NAMALWA (cell line): Measurements from ENCODE around the gene NEIL1.
"Not testable (repeated sequence)": the region's sequence is repeated elsewhere in the genome, so short reads cannot be mapped to it uniquely, and the experiment has no call there.

Experiments
- DNase-seq: peaks from one replicate; pipeline ENCODE4 v3.0.0-alpha.2; 2015; ENCODE audit warnings: low spot score

Gene NEIL1

DNA sequence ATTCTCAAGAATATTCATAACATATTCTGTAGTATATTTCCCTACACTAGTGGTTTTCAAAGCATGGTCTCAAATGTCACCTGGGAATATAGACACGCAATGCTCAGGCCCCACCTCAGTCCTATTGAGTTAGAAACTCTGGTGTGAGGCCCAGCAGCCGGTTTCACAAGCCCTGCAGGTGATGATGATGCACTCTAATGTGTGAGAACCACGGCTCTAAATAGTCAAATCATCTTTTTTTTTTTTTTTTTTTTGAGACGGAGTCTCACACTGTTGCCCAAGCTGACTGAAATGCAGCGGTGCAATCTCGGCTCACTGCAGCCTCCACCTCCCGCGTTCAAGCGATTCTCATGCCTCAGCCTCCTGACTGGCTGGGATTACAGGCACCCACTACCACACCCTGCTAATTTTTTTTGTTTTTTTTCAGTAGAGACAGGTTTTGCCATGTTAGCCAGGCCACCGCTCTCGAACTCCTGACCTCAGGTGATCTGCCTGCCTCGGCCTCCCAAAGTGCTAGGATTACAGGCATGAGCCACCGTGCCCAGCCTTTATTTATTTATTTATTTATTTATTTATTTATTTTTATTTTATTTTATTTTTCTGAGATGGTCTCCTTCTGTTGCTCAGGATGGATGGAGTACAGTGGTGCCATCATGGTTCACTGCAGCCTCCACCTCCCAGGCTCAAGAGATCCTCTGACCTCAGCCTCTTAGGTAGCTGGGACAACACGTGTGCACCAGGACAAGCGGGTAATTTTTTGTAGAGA is 13.0 kb upstream of the NEIL1 start:
- DNase-seq: peak; percentile 36

DNA sequence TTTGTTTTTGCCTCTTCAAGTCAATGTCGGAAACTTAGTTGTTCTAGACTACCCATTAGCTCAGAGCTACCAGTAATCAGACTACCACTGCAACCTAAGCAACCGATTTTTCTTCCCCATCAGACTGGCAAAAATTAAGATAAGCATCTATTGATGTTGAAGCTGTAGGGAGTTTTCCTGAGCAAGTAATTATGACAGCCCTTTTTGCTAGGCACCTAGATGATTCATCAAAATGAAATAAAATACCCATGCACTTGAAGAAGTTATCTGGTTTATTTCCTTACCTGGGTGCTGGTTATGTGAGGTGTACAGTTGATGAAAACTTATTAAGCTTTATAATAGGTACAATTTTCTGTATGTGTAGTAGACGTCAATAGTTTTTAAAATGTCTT is 11.5 kb upstream of the NEIL1 start:
- DNase-seq: no peak

DNA sequence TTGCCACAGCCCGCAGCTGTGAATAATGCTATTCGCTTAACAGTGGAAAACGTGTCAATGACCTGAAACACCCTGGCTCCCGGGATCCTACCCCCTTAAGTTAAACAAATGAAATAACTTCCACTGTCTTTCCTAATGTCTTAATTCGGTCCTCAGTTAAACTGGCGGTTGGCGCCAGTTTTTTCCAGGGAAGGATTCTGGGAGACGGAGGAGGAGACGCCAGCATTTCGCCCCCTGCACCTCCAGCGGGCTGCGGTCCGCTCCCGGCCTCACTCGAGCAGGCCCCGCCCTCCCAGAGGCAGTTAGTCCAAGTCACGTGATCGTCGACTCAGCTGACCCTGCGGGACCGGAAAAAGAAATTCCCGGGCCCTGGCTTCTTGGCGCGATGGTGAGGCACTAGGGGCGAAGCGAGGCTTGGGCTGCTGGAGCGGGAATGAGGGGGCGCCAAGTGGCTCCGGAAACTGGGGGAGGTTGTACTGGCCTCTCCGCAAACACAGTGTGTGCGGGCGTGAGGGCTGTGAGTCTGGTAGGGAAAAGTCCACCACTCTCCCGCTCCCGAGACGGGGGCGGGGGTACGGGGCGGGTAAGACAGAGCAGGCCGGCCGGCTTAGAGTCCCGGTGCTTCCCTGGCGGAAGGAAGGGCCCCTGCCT is 11.0 kb upstream of the NEIL1 start, which contains the start of gene COMMD4:
TSS of gene COMMD4 (plus strand) at position 359 of the 651 bp plus-strand sequence. CDS start at position 386, 27 bp downstream.
- peak; percentile 91 for DNase-seq

DNA sequence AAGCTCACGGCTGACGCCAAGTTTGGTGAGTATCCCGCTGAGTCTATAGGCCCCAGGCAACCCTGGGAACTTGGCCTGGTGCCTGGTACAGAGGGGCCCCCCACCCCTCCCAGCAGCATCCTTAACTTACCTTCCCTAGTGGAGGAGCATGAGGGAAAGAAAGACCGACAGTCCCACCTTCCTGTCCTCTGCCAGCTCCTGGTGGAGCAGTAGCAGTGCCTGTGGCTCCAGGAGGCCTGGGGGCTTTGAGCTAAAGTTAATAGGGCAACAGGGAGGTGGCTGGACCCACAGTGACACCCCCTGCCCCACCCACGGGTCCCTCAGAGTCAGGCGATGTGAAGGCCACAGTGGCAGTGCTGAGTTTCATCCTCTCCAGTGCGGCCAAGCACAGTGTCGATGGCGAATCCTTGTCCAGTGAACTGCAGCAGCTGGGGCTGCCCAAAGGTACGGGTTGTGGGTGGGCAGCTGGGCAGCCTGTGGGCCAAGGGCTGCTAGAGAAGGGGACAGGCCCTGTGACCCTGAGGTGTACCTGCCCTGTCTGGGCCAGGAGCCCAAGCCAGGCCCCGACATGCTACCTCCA is 8.1 kb upstream of the NEIL1 start:
- no peak for DNase-seq

DNA sequence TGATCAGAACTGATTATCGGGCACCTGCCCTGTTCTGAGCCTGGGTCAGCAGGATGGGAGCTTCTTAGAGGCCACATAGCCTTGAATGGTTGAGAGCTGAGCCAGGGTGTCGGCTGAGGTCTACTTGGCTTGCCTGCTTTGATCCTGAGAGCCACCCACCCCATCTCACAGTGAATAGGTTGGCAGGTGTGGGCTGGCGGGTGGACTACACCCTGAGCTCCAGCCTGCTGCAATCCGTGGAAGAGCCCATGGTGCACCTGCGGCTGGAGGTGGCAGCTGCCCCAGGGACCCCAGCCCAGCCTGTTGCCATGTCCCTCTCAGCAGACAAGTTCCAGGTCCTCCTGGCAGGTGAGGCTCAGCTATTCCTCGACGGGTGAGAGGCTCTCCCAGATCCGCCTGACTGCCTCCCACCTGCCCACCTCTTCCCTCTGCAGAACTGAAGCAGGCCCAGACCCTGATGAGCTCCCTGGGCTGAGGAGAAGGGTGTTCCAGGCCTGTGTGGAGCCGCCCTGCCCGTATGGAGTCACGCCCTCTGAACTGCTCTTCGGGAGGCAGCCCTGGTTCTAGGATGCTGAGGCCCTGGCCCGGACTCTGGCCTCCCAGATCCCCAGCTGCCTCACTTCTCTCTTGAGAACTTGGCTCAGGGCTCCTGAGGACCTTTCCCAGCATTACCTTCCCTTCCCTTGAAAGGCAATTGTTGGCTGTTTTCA is 7.2 kb upstream of the NEIL1 start:
- no peak for DNase-seq

DNA sequence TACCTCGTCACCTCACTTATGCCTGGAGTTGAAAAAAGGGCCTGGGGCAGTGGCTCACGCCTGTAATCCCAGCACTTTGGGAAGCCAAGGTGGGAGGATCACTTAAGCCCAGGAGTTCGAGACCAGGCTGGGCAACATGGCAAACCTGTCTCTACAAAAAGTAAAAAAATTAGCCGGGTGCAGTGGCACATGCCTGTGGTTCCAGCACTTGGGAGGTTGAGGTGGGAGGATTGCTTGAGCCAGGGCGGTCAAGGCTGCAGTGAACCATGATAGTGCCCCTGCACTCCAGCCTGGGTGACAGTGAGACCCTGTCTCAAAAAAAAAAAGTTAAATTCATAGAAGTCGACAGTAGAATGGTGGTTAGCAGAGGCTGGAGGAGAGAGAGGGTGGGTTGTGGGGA is 4.6 kb upstream of the NEIL1 start:
- DNase-seq: no peak

DNA sequence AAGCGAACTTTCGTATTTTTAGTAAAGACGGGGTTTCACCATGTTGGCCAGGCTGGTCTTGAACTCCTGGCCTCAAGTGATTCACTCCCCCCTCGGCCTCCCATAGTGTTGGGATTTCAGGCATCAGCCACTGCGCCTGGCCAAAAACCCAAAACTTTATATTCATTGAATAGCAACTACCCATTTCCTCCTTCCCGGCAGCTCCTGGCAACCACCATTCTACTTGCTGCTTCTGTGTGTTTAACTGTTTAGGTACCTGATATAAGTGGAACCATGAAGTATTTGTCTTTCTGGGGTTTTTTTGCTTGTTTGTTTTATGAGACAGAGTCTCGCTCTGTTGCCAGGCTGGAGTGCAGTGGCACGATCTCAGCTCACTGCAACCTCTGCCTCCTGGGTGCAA is 2.9 kb upstream of the NEIL1 start:
- not testable (repeated sequence) for DNase-seq

DNA sequence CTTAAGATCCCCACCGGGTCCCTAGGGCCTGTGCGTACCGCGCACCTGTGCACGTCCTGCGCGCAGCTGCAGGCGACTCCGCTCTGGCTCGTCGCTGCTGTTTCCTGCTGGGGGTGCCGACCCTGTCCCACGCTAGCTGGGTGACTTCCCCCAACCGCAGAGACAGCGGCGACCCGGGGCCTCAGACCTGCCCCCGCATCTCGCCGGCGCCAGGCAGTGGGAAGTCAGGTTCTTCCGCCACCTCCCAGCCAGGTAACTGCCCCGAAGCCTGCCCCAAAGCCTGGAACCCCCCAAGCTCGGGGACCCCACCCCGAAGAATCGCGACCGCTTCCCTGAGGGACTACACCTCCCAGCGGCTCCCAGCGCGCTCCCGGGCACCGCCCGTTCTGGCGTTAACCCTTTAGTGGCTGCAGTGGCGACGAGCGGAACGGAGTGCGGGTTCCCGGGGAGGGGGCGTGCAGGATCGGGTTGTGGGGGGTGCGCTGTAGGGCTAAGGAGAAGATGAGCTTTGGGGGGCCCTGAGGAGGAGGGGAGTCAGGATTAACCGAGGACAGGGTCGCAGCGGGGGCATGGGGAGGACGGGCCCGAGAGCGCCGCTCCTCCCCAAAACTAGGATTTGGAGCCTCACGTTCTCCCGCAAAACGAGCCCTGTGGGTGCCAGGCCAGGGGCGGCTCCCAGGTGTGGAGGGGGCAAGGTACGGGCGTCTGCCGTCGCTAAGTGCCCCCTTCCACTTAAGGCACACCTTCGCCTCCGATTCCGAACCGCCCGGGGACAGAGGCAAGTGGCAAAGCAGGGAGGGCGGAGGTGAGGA is 589 bp downstream of the NEIL1 start:
- no peak for DNase-seq

DNA sequence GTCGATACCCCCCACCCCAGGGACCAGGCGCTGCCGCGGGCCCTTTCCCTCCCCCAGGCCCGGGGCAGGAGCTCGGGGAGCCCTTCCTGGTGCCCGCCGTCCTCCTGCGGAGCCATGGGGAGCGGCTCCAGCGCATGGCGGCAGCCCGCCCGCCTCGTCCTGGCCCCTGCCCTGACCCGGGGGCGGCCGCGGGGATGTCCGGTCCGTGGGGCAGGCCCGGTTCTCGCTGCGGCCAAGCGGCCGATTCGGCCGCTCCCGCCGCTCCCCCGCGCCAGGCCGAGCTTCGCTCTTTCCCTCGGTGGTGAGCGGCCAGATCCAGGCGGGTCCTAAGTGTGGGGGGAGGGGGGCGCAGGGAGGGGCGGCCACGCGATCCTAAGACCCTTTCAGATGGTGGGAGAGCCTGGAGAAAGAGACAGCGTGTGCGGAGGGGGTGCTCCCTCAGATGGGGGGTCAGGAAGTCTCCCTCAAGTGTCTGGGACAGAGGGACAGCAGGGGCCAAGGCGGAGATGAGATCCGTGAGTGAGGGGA is 1.3 kb downstream of the NEIL1 start:
- no peak for DNase-seq

DNA sequence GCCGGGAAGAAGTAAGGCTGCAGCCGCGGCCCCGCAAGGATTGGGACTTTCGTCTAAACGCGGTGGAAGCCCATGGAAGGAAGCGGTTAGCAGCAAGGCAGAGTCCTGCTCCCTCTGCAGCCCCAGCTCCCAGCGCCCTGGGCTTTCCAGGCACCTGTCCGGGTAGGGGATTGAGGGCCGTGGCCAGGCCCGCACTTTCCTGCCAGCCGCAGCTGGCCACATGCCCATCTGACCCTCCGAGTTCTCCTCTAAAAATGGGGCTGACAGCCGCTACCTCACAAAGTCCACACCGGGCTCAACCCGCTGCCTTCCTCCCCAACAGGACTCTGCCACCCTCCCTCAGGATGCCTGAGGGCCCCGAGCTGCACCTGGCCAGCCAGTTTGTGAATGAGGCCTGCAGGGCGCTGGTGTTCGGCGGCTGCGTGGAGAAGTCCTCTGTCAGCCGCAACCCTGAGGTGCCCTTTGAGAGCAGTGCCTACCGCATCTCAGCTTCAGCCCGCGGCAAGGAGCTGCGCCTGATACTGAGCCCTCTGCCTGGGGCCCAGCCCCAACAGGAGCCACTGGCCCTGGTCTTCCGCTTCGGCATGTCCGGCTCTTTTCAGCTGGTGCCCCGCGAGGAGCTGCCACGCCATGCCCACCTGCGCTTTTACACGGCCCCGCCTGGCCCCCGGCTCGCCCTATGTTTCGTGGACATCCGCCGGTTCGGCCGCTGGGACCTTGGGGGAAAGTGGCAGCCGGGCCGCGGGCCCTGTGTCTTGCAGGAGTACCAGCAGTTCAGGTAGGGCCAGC is 1.9 kb downstream of the NEIL1 start:
- DNase-seq: peak; percentile 38

DNA sequence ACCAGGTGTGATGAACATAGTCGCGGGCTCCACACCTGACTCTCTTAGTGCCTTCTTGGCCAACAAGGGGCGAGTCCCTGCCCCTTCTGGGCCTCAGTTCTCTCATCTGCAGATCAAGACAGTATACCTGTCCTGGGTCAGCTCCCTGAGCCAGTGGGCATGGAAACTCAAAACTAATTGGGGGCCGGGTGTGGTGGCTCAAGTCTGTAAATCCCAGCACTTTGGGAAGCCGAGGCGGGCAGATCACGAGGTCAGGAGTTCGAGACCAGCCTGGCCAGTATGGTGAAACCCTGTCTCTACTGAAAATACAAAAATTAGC is 2.5 kb downstream of the NEIL1 start:
- not testable (repeated sequence) for DNase-seq

DNA sequence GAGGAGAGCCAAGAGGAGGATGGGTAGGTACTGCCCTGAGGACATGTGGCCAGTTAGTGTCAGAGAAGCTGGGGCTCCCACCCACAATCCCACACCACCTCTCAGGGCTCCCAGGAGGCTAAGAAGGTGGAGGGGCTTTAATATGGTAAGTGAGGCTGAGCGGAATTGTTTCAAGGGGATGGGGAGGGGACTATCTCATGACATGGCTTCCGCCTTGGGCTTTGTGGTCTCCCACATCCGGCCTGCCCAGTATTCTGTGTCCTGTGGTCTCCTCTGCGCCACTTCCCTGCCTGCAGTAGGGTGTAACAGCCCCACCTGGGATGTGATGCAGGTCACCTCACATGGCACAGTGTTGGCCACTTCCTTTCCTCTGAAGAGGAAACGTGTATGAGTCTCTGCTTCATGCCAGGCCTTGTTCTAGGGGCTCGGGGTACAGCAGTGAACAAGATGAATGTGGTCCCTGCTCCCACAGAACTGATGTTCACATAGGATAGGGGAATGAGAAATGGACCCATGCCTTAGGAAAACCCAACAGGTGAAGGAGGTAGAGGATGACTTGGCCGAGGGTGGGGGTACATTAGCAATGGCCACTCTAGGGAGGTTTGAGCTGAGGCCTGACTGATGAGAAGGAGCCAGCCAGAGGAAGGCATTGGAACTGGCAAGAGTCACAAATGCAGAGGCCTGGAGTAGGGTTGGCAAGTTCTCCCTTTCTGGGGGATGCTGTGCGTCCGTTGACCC is 3.2 kb downstream of the NEIL1 start:
- peak; percentile 94 for DNase-seq

DNA sequence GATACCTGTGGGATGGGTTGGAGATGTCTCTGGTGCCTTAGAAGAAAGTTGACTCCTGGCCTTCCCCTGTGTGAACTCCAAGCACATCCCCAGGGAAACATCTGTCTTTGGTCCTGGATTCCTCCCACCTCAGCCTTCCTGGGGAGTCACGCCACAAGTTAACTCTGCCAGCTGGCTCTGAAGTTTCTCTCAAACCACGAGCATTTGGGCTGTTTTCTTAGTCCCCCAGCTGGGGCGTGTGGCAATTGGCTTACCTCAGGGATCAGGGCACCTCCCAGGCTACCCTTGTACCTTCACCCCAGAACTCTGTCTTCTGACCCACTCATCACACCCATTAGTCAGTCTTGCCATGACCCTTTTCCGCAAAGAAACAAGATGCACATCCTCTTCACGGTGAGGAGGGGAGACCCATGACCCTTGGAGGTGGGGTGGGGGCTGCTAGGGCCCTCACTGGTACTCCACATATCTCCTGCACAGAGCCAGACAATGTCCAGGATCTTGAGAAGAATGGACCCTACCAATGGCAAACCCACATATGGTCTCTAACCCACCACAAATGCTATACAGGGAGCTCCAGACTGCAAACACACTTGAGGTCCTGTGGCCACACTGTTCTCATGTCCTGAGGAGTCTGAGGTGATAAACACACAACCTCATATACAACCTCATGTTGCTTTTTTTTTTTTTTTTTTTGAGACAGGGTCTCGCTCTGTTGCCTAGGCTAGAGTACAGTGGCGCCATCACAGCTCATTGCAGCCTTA is 3.9 kb downstream of the NEIL1 start:
- DNase-seq: peak; percentile 33

DNA sequence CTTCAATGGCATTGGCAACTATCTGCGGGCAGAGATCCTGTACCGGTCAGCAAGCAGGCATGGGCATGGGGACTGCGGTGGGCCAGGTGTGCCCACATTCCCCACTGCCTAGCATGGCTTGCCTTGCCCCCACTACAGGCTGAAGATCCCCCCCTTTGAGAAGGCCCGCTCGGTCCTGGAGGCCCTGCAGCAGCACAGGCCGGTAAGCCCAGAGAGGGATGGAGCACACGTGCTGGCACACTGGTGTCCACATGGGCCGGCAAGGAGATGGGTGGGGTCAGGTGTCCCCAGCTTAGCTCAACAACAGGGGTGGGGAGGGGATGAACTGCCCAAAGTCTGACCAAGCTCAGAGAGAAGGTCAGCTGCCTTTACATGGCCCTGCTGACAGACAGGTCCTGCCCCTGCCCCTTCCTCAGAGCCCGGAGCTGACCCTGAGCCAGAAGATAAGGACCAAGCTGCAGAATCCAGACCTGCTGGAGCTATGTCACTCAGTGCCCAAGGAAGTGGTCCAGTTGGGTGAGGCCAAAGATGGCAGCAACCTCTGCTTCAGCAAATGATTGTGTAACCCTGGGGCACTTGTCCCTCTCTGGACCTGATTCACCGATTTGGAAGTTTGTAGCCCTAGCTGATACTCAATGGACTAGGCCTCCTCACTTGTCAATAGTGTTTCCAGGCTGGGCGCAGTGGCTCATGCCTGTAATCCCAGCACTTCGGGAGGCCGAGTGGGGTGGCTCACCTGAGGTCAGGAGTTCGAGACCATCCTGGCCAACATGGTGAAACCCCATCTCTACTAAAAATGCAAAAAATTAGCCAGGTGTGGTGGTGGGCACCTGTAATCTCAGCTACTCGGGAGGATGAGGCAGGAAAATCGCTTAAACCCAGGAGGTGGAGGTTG is 5.6 kb downstream of the NEIL1 start:
- no peak for DNase-seq

DNA sequence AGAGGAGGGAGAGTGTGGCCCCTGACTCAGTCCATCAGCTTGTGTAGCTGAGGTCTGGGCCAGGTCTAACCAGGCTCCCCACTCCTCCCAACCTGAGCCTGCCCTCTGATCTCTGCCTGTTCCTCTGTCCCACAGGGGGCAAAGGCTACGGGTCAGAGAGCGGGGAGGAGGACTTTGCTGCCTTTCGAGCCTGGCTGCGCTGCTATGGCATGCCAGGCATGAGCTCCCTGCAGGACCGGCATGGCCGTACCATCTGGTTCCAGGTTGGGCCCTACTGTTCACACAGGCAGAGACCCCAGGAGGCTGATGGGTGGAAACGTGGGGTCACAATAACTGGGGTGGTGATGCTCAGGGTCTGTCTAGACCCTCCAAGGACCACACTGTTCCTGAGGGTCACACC is 6.8 kb downstream of the NEIL1 start:
- DNase-seq: no peak

DNA sequence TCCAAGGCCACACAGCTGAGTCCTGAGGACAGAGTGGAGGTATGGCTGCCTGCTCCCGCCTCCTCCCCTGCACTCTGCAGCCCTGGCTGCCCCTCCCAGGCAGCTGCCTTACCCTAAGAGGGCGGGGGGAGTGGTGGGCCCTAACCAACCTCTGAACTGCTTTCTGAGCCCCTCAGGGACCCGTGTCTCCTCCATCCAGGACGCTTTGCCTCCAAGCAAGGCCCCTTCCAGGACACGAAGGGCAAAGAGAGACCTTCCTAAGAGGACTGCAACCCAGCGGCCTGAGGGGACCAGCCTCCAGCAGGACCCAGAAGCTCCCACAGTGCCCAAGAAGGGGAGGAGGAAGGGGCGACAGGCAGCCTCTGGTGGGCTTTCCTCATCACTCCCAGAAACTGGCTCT is 7.6 kb downstream of the NEIL1 start:
- no peak for DNase-seq

DNA sequence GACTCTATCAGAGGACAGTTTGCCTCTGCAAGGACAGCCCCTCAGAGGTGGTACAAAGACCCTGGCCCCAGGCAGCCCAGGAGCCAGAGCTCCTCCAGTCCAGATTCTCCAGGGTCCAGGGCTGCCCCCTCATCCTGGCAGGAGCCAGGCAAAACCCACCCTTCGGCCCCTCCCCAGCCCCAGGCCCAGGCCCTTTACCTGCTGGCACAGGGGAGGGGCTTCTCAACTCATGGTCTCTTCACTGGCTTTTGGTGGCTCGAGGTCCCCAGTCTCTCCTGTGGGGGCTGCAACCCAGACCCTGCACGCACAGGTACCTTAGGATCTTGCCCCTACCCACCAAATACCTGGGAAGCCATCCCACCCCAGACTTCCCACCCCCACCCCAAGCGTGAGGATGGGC is 8.5 kb downstream of the NEIL1 start:
- DNase-seq: no peak

DNA sequence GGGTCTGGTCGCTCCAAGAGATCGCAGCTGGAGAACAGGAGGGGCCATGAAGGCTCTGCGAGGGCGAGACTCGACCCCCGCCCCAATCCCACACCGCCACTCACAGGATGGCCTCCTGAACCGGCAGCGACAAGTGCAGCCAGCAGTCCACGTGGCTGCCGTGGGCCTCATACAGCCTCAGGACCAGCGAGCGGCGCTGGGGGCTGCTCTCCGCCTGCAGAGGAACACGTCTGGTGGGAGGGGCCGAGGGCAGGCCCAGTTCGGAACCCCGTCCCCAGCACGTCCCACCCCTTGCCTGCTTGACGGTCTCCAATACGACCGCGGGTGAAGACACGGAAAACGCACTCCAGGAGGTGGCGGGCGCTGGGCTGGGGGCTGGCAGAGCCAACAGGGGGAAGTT is 9.2 kb downstream of the NEIL1 start:
- DNase-seq: no peak
